Esophagus muscularis mucosa (tissue), 3 donors: ENCODE measurements around the gene PDE8B.

Source experiments
- POLR2A ChIP-seq: fragments of 450-650 bp; IDR thresholded peaks from one replicate; pipeline ENCODE4 v1.6.1; 2017; ENCODE audit warnings: antibody characterized with exemption, moderate library complexity, mild to moderate bottlenecking, low read depth
- TF ChIP-seq, protein P1 (sequence below), 3 experiments: fragments of 200-600 bp in 2 of 3; fragments of 450-650 bp in 1 of 3; sonication (generic) in 2 of 3; IDR thresholded peaks; one replicate each; pipeline ENCODE4 v1.5.1; 2017 to 2019; ENCODE audit warnings: antibody characterized with exemption in 3 of 3, mild to moderate bottlenecking in 2 of 3, moderate library complexity in 1 of 3

DNA sequence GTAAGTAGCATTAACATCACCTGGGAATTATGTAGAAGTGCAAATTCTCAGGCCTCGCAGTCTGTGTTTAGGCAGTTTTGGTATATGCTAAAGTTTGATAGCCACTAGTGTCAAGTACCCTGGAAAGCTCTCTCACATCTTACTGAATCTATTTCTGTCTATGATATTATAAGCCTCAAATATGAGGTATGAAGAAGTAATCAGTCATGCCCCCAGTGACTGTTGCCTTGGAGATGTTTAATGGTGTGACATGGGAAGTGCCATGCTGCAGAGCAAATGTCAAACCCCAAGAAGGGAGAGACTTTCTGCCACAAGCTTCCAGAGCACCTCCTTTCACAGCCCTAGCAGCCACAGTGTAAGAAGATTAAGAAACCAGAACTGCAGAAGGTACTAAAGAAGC, 9.8 kb upstream of the PDE8B start:
- TF ChIP-seq POLR2A, result no peak
- TF ChIP-seq, protein P1, sequence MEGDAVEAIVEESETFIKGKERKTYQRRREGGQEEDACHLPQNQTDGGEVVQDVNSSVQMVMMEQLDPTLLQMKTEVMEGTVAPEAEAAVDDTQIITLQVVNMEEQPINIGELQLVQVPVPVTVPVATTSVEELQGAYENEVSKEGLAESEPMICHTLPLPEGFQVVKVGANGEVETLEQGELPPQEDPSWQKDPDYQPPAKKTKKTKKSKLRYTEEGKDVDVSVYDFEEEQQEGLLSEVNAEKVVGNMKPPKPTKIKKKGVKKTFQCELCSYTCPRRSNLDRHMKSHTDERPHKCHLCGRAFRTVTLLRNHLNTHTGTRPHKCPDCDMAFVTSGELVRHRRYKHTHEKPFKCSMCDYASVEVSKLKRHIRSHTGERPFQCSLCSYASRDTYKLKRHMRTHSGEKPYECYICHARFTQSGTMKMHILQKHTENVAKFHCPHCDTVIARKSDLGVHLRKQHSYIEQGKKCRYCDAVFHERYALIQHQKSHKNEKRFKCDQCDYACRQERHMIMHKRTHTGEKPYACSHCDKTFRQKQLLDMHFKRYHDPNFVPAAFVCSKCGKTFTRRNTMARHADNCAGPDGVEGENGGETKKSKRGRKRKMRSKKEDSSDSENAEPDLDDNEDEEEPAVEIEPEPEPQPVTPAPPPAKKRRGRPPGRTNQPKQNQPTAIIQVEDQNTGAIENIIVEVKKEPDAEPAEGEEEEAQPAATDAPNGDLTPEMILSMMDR (IDR thresholded peaks at IDR 0.05), result no peak
